GM21786 (cell line): ENCODE data around the gene MRPS22.

Experiments used
- ATAC-seq: cut with Tn5 transposase; IDR thresholded peaks from one replicate; pipeline ENCODE4 v1.9.1; 2021; ENCODE audit not compliant: unreplicated experiment

Gene MRPS22

GRCh38 chr3:139311557-139311956 lies 32.3 kb upstream of the MRPS22 start:
- no peak for ATAC-seq

DNA sequence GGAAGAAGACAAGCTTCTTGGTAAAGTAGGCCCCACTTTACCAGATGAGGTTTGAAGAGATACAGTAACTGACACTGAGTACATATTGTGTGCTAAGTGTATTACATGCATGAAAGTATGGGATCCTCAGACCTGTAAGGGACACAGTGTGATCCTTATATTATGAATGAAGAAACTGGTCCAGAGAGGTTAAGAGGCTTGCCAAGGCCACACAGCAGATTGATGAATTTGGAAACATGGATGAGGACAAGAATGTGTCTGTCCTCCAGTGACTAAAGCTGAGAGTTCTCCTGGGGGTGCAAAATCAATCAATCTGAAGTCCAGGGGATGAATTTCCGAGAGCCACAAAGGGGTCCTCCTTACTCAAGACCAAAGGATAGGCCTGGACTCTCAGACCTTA lies 31.4 kb upstream of the MRPS22 start:
- no peak for ATAC-seq

GRCh38 chr3:139312959-139313358 lies 30.9 kb upstream of the MRPS22 start:
- no peak for ATAC-seq

DNA sequence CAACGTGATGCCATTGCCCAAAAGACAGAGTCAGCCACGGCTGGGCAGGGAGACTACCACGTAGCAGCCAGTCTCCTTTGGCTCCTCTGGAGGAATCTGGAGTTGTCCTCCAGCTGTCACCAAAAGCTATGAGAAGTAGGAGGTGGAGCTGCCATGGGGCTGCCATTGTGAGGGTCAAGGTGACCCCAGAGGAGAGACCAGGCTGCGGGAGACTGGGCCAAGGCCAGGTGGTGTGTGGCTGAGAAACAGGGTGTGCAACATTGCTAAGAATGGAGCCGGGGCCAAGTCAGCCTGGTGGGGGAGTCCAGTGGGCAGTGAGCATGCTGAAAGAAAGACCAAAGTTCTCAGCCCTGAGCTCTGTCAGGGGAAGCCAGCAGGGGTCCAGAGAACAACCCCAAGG lies 29.9 kb upstream of the MRPS22 start:
- ATAC-seq: no peak

- no peak for ATAC-seq
Measured at GRCh38 chr3:139317215-139317614, 26.6 kb upstream of the MRPS22 start.

DNA sequence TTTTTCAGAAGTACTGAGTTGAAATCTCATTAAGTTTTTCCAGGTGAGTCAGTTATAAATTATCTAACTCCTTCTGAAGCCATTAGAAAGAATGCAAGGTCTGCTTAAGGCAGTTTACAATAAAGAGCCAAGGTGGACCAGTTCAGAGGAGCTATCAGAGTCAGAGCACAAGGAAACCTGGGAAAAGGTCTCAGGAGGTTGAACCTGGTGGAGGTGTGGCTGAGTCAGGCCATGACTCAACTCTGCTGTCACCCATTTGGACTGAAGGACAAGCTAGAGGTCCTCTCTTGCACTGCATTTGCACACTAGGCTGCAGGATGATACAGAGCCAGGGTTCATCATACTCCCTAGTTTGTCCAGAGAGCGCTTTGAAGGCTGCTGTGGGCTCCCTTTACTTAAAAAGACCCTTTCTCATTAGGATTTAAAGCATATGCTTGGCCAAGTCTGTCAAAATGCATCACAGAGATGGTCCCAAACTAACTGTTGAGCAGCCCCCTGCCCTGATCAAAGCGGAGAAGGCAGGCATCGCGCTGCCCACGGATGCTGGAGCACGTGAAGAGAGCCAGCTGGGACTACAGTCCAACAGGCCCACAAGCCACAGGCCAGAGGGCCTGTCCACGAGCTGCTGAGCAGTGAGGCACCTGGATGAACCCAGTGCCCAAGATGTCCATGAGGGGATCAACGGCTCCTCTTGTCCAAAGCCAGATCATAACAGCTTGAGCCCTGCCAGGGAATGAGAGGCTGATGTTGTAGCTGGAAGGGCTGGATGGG lies 26.0 kb upstream of the MRPS22 start:
- no peak for ATAC-seq

- ATAC-seq: no peak
Measured at GRCh38 chr3:139318431-139318816, 25.4 kb upstream of the MRPS22 start.

DNA sequence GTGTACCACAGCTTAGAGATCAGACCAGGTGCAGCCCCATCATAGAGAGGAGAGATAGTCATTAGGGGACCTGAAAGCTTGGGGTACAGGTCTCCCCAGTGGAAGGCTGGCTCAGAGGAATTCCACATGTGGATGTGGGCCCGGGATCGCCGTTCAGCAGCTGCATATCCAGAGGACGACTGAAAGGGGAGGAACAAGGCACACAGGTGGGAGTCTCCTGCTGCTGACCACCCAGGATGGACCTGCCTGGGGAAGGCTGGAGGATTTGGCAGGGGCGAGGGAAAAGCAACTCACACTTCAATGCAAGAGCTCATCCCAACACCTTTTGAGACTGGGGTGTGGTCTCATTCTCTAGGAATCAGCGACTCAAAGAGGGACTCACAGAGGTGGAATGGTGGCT lies 25.0 kb upstream of the MRPS22 start:
- ATAC-seq: no peak

DNA sequence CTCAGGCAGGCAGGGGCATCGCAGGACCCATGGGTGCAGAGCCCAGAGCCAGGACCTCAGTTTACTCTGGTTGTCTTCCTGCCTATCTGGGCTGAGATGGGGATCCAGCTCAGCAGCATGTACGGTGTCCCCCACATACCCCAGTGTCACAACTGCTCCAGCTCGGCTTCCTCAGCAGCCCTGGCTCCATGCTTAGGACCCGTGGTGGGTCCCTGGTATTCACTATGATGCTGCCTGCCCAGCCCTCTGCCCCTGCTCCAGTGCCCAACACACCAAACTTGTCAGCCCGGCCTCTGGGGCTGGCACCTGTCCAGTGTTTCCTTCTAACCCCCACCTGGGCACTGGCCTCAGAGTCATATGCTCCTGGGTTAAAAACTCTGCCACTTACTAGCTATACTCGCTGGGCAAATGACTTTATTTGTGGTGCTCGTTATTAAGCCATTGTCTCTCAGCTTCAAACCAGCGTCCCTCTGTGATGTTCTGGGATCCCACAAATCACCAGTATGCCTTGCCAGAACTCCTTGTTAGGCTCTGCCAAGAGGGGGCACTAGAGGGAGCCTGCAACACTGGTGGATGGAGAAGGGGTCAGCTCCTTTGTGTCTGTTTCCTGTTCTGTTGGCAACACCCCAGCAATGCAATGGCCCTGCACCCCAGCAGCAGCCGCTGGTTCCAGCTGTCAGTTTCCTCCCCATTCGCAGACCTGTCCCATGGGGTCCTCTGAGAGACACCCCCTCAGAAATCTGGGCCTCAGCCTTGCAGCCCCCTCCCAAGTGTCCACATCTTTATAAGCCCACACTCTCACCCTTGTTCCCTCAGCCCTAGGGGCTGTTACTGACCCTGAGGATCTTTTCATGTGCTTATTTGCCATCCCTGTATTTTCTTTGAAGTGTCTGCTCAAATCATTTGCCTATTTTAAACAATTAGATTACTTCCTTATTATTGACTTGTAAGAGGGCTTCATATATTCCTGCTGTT lies 24.1 kb upstream of the MRPS22 start:
- ATAC-seq: no peak

- no peak for ATAC-seq
Measured at GRCh38 chr3:139320551-139321309, 23.1 kb upstream of the MRPS22 start.

DNA sequence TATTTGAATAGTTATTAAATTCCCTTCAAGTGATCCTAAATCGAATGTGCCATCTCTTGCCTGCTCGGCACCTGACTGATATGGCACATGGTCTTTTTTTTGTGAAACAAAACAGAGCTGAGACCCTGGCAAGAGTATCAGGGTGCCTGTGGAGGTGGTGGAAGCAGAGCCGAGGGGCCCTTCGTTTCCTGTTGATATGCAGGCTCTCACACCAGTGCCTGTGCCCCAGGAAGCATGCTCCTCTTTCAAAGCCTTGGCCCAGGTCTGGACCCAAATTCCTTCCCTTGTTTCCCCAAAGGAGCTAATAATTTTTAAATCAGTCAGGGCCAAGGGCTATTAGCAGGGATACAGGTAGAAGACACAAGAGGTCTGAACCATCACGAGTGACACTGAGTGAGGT lies 21.5 kb upstream of the MRPS22 start:
- no peak for ATAC-seq

GRCh38 chr3:139323146-139323545 lies 20.7 kb upstream of the MRPS22 start:
- no peak for ATAC-seq

DNA sequence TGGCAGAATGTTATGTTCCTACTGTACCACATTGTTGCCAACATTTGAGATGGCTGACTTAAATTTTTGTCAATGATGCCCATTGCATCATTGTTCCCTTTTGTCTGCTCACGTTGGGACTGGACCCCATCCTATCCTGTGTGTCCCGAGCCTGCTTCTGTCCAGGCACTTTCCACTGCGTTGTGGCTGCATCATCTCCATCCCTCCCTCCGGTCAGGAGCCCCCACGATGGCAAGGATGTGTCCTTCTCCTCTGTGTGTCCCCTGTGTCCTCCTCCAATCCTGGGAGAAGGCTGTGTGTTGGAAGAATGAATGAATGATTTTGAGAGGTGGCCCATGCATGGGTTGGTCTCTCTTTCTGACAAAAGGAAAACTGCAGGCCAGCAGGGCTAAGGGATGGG lies 19.4 kb upstream of the MRPS22 start:
- no peak for ATAC-seq

GRCh38 chr3:139325551-139325950 lies 18.3 kb upstream of the MRPS22 start:
- no peak for ATAC-seq

DNA sequence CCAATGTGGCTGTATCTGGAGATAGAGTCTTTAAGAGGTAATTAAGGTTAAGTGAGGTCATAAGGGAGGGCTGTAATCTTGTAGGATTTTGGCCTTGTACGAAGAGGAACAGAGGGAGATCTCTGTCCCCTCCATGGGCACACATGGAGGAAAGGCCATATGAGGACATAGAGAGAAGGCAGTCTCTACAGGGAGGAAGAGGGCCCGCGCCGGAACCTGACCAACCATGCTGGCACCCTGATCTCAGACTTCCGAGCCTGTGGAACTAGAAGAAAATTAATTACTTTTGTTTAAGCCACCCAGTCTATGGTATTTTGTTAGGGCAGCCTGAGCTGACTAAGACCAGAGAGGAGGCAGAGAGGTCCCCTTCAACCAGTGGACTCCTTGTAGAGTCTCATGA lies 17.7 kb upstream of the MRPS22 start:
- ATAC-seq: no peak

DNA sequence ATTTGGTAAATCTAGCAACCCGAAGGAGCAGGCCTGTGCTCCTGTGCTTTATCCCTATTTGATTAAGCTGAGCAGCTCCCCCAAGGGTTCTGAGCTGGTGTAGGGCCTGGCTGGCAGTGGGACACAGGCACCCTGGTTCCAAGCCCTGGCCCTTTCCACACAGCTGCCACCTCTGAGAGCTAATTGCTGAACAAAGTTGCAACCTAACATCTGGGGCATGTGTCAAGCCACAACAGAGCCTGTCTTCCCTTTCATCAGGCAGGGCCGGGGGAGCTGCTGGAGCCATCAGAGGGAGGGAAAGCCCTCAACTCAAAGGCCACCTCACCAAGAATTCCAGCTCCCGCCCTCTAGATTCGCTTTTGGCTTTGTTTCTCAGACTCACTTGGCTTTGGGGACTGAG lies 17.1 kb upstream of the MRPS22 start:
- no peak for ATAC-seq

GRCh38 chr3:139327231-139327630 lies 16.6 kb upstream of the MRPS22 start:
- ATAC-seq: no peak

GRCh38 chr3:139327861-139328260 lies 16.0 kb upstream of the MRPS22 start:
- ATAC-seq: no peak

- no peak for ATAC-seq
Measured at GRCh38 chr3:139328356-139328755, 15.5 kb upstream of the MRPS22 start.

- peak; percentile 97 for ATAC-seq
Measured at GRCh38 chr3:139329364-139329850, 14.4 kb upstream of the MRPS22 start.

- no peak for ATAC-seq
Measured at GRCh38 chr3:139332092-139332491, 11.7 kb upstream of the MRPS22 start.
